H9 (cell line): Measurements from ENCODE around the gene PERM1. TPM values are rescaled to one million over a fixed set of nuclear protein-coding genes. Genes with fewer than 3 reads are reported as not detected.

ENCODE experiments used
- DNase-seq: peaks from one replicate; pipeline ENCODE4 v3.0.0-alpha.2; 2017
- H2AFZ ChIP-seq: one replicate; pipeline ENCODE4 v1.6.1; 2013; ENCODE audit warnings: mild to moderate bottlenecking, low read length, control low read depth, moderate library complexity
- H2AK5ac ChIP-seq: 2 replicates; pipeline ENCODE4 v1.6.1; 2013; ENCODE audit warnings: low read length, control low read depth, mixed read lengths; ENCODE audit not compliant: insufficient read length
- H2BK120ac ChIP-seq: one replicate; pipeline ENCODE4 v1.6.1; 2013; ENCODE audit warnings: low read depth, mild to moderate bottlenecking, low read length, control low read depth, inconsistent platforms; ENCODE audit not compliant: poor library complexity, severe bottlenecking
- H2BK12ac ChIP-seq: 2 replicates; pipeline ENCODE4 v1.6.1; 2013; ENCODE audit warnings: low read length, control low read depth, mixed read lengths, low read depth; ENCODE audit not compliant: insufficient read length
- H2BK15ac ChIP-seq: 2 replicates; pipeline ENCODE4 v1.6.1; 2013; ENCODE audit warnings: low read depth, low read length, control low read depth
- H2BK20ac ChIP-seq: one replicate; pipeline ENCODE4 v1.6.1; 2013; ENCODE audit warnings: low read depth, mild to moderate bottlenecking, low read length, control low read depth, inconsistent platforms; ENCODE audit not compliant: poor library complexity, severe bottlenecking
- H2BK5ac ChIP-seq: 2 replicates; pipeline ENCODE4 v1.6.1; 2013; ENCODE audit warnings: low read length, control low read depth, mixed read lengths; ENCODE audit not compliant: insufficient read length
- H3K14ac ChIP-seq: 2 replicates; pipeline ENCODE4 v1.6.1; 2013; ENCODE audit warnings: low read length, control low read depth; ENCODE audit not compliant: insufficient read depth
- H3K18ac ChIP-seq: 2 replicates; pipeline ENCODE4 v1.6.1; 2013; ENCODE audit warnings: low read depth, mild to moderate bottlenecking, mixed read lengths, low read length, control low read depth; ENCODE audit not compliant: insufficient read length
- H3K23ac ChIP-seq: 2 replicates; pipeline ENCODE4 v1.6.1; 2013; ENCODE audit warnings: low read length, control low read depth, mixed read lengths, low read depth; ENCODE audit not compliant: insufficient read length
- H3K23me2 ChIP-seq: 2 replicates; pipeline ENCODE4 v1.6.1; 2013; ENCODE audit warnings: low read depth, mild to moderate bottlenecking, mixed read lengths, low read length, control low read depth; ENCODE audit not compliant: insufficient read length, poor library complexity, severe bottlenecking
- H3K27ac ChIP-seq: 2 replicates; pipeline ENCODE4 v1.5.1; 2013; ENCODE audit warnings: low read length, control low read depth, mixed read lengths, low read depth; ENCODE audit not compliant: insufficient read length
- H3K27me3 ChIP-seq: 2 replicates; pipeline ENCODE4 v1.6.1; 2013; ENCODE audit warnings: low read length, control low read depth, inconsistent platforms; ENCODE audit not compliant: insufficient read depth
- H3K4ac ChIP-seq: 2 replicates; pipeline ENCODE4 v1.6.1; 2013; ENCODE audit warnings: low read depth, mild to moderate bottlenecking, control low read depth, inconsistent platforms, low read length, moderate library complexity
- H3K4me1 ChIP-seq: 2 replicates; pipeline ENCODE4 v1.6.1; 2013; ENCODE audit warnings: low read length, control low read depth, inconsistent platforms; ENCODE audit not compliant: insufficient read depth
- H3K4me2 ChIP-seq: 2 replicates; pipeline ENCODE4 v1.6.1; 2013; ENCODE audit warnings: low read length, control low read depth, mixed read lengths; ENCODE audit not compliant: insufficient read length, insufficient read depth
- H3K56ac ChIP-seq: 2 replicates; pipeline ENCODE4 v1.6.1; 2013; ENCODE audit warnings: low read depth, mild to moderate bottlenecking, mixed read lengths, low read length, control low read depth; ENCODE audit not compliant: insufficient read length
- H3K79me1 ChIP-seq: 2 replicates; pipeline ENCODE4 v1.6.1; 2013; ENCODE audit warnings: low read depth, mild to moderate bottlenecking, moderate library complexity, low read length, control low read depth, inconsistent platforms; ENCODE audit not compliant: insufficient read depth, poor library complexity, severe bottlenecking
- H3K79me2 ChIP-seq: 2 replicates; pipeline ENCODE4 v1.6.1; 2013; ENCODE audit warnings: low read length, control low read depth, inconsistent platforms; ENCODE audit not compliant: insufficient read depth
- H3K9ac ChIP-seq: 2 replicates; pipeline ENCODE4 v1.6.1; 2013; ENCODE audit warnings: low read length, control low read depth, mixed read lengths; ENCODE audit not compliant: insufficient read length; ENCODE audit errors: extremely low read depth
- H3K9me3 ChIP-seq: one replicate; pipeline ENCODE4 v1.6.1; 2013; ENCODE audit warnings: low read depth, low read length, inconsistent platforms; ENCODE audit not compliant: control insufficient read depth
- H3T11ph ChIP-seq: one replicate; pipeline ENCODE4 v1.6.1; 2013; ENCODE audit warnings: mild to moderate bottlenecking, low read length, control low read depth, inconsistent platforms
- H4K20me1 ChIP-seq: one replicate; pipeline ENCODE4 v1.6.1; 2013; ENCODE audit not compliant: control insufficient read depth, insufficient read length, insufficient read depth
- H4K5ac ChIP-seq: 2 replicates; pipeline ENCODE4 v1.6.1; 2013; ENCODE audit warnings: low read depth, mild to moderate bottlenecking, mixed read lengths, low read length, control low read depth; ENCODE audit not compliant: insufficient read length
- H4K8ac ChIP-seq: replicated peaks from 2 replicates; pipeline ENCODE4 v1.6.1; 2013; ENCODE audit warnings: low read length, control low read depth, mixed read lengths, low read depth; ENCODE audit not compliant: insufficient read length
- H4K91ac ChIP-seq: 2 replicates; pipeline ENCODE4 v1.6.1; 2013; ENCODE audit warnings: low read depth, mild to moderate bottlenecking, moderate library complexity, mixed read lengths, low read length, control low read depth; ENCODE audit not compliant: insufficient read length
- H3K27ac Mint-ChIP-seq, 3 experiments: 2 replicates in 2 of 3; 3 replicates in 1 of 3; pipeline ENCODE4 v1.8.0; 2020 to 2021; ENCODE audit warnings: mixed read lengths in 3 of 3, mild to moderate bottlenecking in 1 of 3, moderate library complexity in 1 of 3
- H3K27me3 Mint-ChIP-seq: 2 replicates; pipeline ENCODE4 v1.8.0; 2021; ENCODE audit warnings: low read depth, mild to moderate bottlenecking, moderate library complexity, mixed read lengths
- H3K36me3 Mint-ChIP-seq, 3 experiments: 2 replicates in 2 of 3; 3 replicates in 1 of 3; pipeline ENCODE4 v1.8.0; 2020 to 2021; ENCODE audit warnings: low read depth in 3 of 3, mixed read lengths in 3 of 3; ENCODE audit not compliant: insufficient read depth in 1 of 3
- H3K4me1 Mint-ChIP-seq, 2 experiments: 2 replicates each; pipeline ENCODE4 v1.8.0; 2020; ENCODE audit warnings: mixed read lengths in 2 of 2
- H3K4me3 Mint-ChIP-seq, 2 experiments: 2 replicates in 1 of 2; 3 replicates in 1 of 2; pipeline ENCODE4 v1.8.0; 2020 to 2021; ENCODE audit warnings: mild to moderate bottlenecking in 2 of 2, mixed read lengths in 2 of 2, moderate library complexity in 1 of 2
- H3K9me3 Mint-ChIP-seq, 2 experiments: 2 replicates in 1 of 2; 3 replicates in 1 of 2; pipeline ENCODE4 v1.8.0; 2020; ENCODE audit warnings: mild to moderate bottlenecking in 2 of 2, mixed read lengths in 2 of 2, moderate library complexity in 1 of 2
- WGBS: extraction: QIAGEN DNeasy Blood & Tissue Kit; methylation state at CpG from one replicate; pipeline ENCODE4 v1.1.7; 2013; ENCODE audit warnings: missing lambda C conversion rate, low lambda C conversion rate, mixed read lengths; ENCODE audit not compliant: insufficient read length; ENCODE audit errors: extremely low coverage; 5-methylcytosine and 5-hydroxymethylcytosine counted together
- total RNA-seq: library from RNA; stranded (reverse); gene quantifications from 2 replicates; pipeline ENCODE4 v1.2.1, GENCODE V29; 2021
- TF ChIP-seq, protein P1 (sequence below): fragments of 200-600 bp; sonication (generic); conservative IDR thresholded peaks from 3 replicates; pipeline ENCODE4 v1.8.0; 2021; ENCODE audit warnings: antibody characterized with exemption, mild to moderate bottlenecking

Gene PERM1
- total RNA-seq, 1 experiment from 2014 or later = not detected

DNA sequence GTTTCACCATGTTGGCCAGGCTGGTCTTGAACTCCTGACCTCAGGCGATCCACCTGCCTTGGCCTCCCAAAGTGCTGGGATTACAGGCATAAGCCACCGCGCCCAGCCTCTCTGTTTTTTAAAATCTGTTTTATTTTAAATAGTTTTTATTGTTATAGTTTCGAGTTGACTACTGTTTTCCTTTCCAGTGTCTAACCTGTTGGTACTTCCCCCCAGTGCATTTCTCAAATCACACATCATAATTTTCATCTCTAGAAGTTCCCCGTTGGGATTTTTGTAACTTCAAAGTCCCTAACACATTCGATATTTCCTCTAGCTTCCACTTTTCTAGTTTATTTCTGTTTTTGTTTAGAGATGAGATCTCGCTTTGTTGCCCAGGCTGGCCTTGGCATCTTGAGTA is 10.5 kb upstream of the PERM1 start:
- Mint-ChIP-seq H3K36me3 (peaks cover 0 to 4% (median 3%) of the 10 kb centered on the region in 3 experiments; a peak in 3 of 7 replicates), H3K27ac (no peak overlapping the region), H3K27me3 (peaks cover 96% of the 10 kb centered on the region), H3K4me3 (no peak overlapping the region), H3K4me1 (peaks cover 3 to 10% of the 10 kb centered on the region in 2 experiments), H3K9me3 (peaks cover 21 to 23% of the 10 kb centered on the region in 2 experiments)
- no peak overlapping the region for H2BK5ac ChIP-seq
- no peak overlapping the region for H2BK20ac ChIP-seq
- no peak overlapping the region for H3K56ac ChIP-seq
- no peaks in the 10 kb centered on the region for H4K20me1 ChIP-seq
- no peak overlapping the region for H2BK120ac ChIP-seq
- no peak overlapping the region for H3K27ac ChIP-seq
- WGBS = no CpG with 5 or more reads among the region's 7 CpGs
- no peak overlapping the region for H4K8ac ChIP-seq
- 0 out of 2 replicates have a peak, but pooled peaks cover 1% of the 10 kb centered on the region for H3K4me1 ChIP-seq
- H3K9ac ChIP-seq = no peak overlapping the region
- no peaks in the 10 kb centered on the region for H3K9me3 ChIP-seq
- no peak overlapping the region for H2BK15ac ChIP-seq
- no peak overlapping the region for H3K4me2 ChIP-seq
- H3K23me2 ChIP-seq = no peaks in the 10 kb centered on the region
- H3K79me1 ChIP-seq = no peaks in the 10 kb centered on the region
- H2BK12ac ChIP-seq = no peak overlapping the region
- H3K4ac ChIP-seq = no peak overlapping the region
- no peak overlapping the region for H2AK5ac ChIP-seq
- H3K18ac ChIP-seq = no peak overlapping the region
- H3T11ph ChIP-seq = no peak overlapping the region
- H3K14ac ChIP-seq = no peak overlapping the region
- H3K27me3 ChIP-seq = peaks cover 8% of the 10 kb centered on the region; the same call in 1 of the 2 replicates
- DNase-seq = no peak
- TF ChIP-seq, protein P1, sequence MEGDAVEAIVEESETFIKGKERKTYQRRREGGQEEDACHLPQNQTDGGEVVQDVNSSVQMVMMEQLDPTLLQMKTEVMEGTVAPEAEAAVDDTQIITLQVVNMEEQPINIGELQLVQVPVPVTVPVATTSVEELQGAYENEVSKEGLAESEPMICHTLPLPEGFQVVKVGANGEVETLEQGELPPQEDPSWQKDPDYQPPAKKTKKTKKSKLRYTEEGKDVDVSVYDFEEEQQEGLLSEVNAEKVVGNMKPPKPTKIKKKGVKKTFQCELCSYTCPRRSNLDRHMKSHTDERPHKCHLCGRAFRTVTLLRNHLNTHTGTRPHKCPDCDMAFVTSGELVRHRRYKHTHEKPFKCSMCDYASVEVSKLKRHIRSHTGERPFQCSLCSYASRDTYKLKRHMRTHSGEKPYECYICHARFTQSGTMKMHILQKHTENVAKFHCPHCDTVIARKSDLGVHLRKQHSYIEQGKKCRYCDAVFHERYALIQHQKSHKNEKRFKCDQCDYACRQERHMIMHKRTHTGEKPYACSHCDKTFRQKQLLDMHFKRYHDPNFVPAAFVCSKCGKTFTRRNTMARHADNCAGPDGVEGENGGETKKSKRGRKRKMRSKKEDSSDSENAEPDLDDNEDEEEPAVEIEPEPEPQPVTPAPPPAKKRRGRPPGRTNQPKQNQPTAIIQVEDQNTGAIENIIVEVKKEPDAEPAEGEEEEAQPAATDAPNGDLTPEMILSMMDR = no peak
- H4K91ac ChIP-seq = no peak overlapping the region
- H3K79me2 ChIP-seq = no peaks in the 10 kb centered on the region
- no peak overlapping the region for H4K5ac ChIP-seq
- no peak overlapping the region for H3K23ac ChIP-seq
- no peak overlapping the region for H2AFZ ChIP-seq
